OCI-LY7 (cell line): ENCODE data around the gene SCPEP1.

ENCODE experiments used
- EZH2phosphoT487 ChIP-seq: fragments of 200-600 bp; sonication (generic); IDR thresholded peaks from 2 replicates; pipeline ENCODE4 v1.6.1; 2018; ENCODE audit warnings: low read depth, borderline replicate concordance, mild to moderate bottlenecking, mixed run types, antibody characterized with exemption, low read length, moderate library complexity, mixed read lengths
- TF ChIP-seq, protein P1 (sequence below): fragments of 200-600 bp; sonication (generic); conservative IDR thresholded peaks from 2 replicates; pipeline ENCODE4 v1.5.1; 2014; ENCODE audit warnings: mild to moderate bottlenecking, antibody characterized with exemption, low read length, moderate library complexity, mixed read lengths

DNA sequence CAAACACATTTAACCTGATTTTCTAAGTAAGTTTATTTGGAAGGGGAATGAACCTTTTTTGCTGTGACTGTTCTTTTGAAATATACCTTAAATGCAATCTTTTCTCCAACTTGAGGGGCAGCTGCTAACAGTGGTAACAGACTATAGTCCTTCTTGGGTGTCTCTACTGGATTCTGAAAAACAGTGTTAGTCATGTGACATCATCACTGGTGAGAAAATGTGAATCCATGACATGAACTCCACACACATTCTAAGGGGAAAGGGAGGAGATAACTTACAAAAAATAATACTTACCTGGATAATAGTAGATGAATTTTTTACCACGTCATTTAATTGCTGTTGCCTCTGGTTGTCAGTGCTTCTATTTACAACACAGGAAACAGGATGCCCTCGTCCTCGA lies 28.3 kb upstream of the SCPEP1 start:
- TF ChIP-seq, protein P1, sequence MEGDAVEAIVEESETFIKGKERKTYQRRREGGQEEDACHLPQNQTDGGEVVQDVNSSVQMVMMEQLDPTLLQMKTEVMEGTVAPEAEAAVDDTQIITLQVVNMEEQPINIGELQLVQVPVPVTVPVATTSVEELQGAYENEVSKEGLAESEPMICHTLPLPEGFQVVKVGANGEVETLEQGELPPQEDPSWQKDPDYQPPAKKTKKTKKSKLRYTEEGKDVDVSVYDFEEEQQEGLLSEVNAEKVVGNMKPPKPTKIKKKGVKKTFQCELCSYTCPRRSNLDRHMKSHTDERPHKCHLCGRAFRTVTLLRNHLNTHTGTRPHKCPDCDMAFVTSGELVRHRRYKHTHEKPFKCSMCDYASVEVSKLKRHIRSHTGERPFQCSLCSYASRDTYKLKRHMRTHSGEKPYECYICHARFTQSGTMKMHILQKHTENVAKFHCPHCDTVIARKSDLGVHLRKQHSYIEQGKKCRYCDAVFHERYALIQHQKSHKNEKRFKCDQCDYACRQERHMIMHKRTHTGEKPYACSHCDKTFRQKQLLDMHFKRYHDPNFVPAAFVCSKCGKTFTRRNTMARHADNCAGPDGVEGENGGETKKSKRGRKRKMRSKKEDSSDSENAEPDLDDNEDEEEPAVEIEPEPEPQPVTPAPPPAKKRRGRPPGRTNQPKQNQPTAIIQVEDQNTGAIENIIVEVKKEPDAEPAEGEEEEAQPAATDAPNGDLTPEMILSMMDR, result no peak
- TF ChIP-seq EZH2phosphoT487, result no peak
